ENCODE data around the gene WBP1. TPM values are rescaled to one million over a fixed set of nuclear protein-coding genes. Genes with fewer than 3 reads are reported as not detected.

Gene WBP1
- total RNA-seq (2021; ENCODE audit: unreplicated experiment) (67.6 TPM), Bru-seq, nascent RNA (percentile 86 among the genes with signal in this experiment), BruChase-seq, experiment 1, labeled RNA remaining after a 2-hour chase (percentile 84 among the genes with signal in this experiment), BruChase-seq, experiment 2, labeled RNA remaining after a 6-hour chase (percentile 93 among the genes with signal in this experiment)
- polyA plus RNA-seq (2012; ENCODE audit: insufficient read length): 149 TPM
- long read RNA-seq, transcript WBP1-201 (4 exons, 1,294 nt): major isoform, 17 of 37 reads
- long read RNA-seq, partial matches to known transcripts: 1 of 37 reads
- long read RNA-seq, other reads (novel, unspliced or antisense): 18 of 37 reads

DNA sequence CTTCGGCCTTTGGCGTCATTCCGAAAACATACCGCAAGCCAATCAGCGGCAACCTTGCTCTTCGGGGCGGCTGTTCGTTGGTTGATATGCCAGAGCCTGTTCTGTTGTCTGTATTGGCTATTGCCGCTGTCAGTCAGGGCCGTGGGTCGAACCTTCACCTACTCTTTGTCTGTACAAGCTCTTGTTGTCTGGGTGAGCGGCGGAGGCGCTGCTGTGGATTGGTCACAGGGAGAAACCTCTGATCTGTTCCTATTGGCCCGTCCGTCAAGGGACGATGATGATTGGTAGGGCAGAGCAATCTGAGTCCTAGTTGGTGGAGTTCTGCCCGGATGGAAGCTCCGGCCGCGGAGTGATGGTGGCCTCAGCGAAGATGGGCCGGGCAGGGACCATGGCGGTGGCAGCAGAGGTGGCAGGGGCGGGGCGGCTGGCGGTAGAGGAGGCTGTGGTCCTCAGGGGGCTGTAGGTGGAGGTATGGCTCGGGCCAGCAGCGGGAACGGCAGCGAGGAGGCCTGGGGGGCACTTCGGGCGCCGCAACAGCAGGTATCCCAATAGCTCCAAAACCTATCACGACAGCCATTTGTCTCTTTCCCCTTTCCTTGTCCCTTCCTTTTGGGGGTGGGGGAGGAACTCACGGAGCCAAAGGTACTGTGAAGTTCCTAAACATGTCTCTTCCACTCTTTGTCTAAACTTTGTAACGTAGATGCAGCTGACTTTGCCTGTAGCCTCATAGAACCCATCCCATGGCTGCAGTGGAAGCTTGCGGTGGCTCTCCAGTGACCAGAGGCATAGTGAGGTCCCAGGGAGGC is at the start of gene WBP1:
TSS of gene WBP1 (plus strand) at position 307 of the 806 bp plus-strand sequence. CDS start at position 472, 165 bp downstream.
- DNase-seq (ENCODE audit: low read depth, low spot score) (peak; percentile 100), ATAC-seq (peak; percentile 90)
- no peaks in the 10 kb centered on the region for H3K27me3 ChIP-seq (ENCODE audit: control insufficient read depth, insufficient read depth, low read length)
- H3K4me1 ChIP-seq (ENCODE audit: control insufficient read depth, insufficient read depth, low read length): peaks cover 20% of the 10 kb centered on the region
- H3K9me3 ChIP-seq (ENCODE audit: control insufficient read depth, insufficient read depth, low read depth, low read length): no peaks in the 10 kb centered on the region
- in situ Hi-C loops (cut with HindIII; ENCODE audit: low pct_unique_long_range_greater_than_20kb, low sequenced_read_pairs) (no loop called here), intact Hi-C loops (cut with micrococcal nuclease; ENCODE audit: unreplicated experiment) (no loop called here)
- TF ChIP-seq, protein P1, sequence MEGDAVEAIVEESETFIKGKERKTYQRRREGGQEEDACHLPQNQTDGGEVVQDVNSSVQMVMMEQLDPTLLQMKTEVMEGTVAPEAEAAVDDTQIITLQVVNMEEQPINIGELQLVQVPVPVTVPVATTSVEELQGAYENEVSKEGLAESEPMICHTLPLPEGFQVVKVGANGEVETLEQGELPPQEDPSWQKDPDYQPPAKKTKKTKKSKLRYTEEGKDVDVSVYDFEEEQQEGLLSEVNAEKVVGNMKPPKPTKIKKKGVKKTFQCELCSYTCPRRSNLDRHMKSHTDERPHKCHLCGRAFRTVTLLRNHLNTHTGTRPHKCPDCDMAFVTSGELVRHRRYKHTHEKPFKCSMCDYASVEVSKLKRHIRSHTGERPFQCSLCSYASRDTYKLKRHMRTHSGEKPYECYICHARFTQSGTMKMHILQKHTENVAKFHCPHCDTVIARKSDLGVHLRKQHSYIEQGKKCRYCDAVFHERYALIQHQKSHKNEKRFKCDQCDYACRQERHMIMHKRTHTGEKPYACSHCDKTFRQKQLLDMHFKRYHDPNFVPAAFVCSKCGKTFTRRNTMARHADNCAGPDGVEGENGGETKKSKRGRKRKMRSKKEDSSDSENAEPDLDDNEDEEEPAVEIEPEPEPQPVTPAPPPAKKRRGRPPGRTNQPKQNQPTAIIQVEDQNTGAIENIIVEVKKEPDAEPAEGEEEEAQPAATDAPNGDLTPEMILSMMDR (IDR thresholded peaks at IDR 0.05): no peak
- TF ChIP-seq SIN3A (IDR thresholded peaks at IDR 0.05; ENCODE audit: borderline replicate concordance, insufficient read depth, low read depth, low read length) (no peak), POLR2AphosphoS5 (IDR thresholded peaks at IDR 0.05; ENCODE audit: low read depth, low read length) (peak; percentile 9), TCF7L2 (IDR thresholded peaks at IDR 0.05; ENCODE audit: low read depth, low read length) (no peak)
- TF ChIP-seq, protein P2, sequence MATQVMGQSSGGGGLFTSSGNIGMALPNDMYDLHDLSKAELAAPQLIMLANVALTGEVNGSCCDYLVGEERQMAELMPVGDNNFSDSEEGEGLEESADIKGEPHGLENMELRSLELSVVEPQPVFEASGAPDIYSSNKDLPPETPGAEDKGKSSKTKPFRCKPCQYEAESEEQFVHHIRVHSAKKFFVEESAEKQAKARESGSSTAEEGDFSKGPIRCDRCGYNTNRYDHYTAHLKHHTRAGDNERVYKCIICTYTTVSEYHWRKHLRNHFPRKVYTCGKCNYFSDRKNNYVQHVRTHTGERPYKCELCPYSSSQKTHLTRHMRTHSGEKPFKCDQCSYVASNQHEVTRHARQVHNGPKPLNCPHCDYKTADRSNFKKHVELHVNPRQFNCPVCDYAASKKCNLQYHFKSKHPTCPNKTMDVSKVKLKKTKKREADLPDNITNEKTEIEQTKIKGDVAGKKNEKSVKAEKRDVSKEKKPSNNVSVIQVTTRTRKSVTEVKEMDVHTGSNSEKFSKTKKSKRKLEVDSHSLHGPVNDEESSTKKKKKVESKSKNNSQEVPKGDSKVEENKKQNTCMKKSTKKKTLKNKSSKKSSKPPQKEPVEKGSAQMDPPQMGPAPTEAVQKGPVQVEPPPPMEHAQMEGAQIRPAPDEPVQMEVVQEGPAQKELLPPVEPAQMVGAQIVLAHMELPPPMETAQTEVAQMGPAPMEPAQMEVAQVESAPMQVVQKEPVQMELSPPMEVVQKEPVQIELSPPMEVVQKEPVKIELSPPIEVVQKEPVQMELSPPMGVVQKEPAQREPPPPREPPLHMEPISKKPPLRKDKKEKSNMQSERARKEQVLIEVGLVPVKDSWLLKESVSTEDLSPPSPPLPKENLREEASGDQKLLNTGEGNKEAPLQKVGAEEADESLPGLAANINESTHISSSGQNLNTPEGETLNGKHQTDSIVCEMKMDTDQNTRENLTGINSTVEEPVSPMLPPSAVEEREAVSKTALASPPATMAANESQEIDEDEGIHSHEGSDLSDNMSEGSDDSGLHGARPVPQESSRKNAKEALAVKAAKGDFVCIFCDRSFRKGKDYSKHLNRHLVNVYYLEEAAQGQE (IDR thresholded peaks at IDR 0.05; ENCODE audit: insufficient read depth in 1 of 2, low read depth in 2 of 2, low read length in 1 of 2): no peak
- H3K4me3 ChIP-seq (ENCODE audit: low read depth in 2 of 2, low read length in 2 of 2): peak within 1 kb of the TSS; percentile 95 to 100
- TSS peak; percentile 88 for BruUV-seq (replicated peaks)
- peaks cover 6% of the 10 kb centered on the region; the same call in 1 of the 2 replicates for H3K36me3 ChIP-seq (ENCODE audit: control insufficient read depth, insufficient read depth, low read length)
- POLR2A ChIA-PET: interaction anchor here (0.5 to 1.2 kb wide), 5 partner anchors 13 to 43 kb away, joined by 3 to 9 read pairs (median 4); no protein-coding TSS in a partner anchor
- H3K27ac ChIP-seq (ENCODE audit: low read length): peak within 1 kb of the TSS; percentile 99
- CTCF ChIA-PET: interaction anchor here (0.7 kb wide), 1 partner anchor 67 kb away, joined by 3 read pairs; no protein-coding TSS in a partner anchor

DNA sequence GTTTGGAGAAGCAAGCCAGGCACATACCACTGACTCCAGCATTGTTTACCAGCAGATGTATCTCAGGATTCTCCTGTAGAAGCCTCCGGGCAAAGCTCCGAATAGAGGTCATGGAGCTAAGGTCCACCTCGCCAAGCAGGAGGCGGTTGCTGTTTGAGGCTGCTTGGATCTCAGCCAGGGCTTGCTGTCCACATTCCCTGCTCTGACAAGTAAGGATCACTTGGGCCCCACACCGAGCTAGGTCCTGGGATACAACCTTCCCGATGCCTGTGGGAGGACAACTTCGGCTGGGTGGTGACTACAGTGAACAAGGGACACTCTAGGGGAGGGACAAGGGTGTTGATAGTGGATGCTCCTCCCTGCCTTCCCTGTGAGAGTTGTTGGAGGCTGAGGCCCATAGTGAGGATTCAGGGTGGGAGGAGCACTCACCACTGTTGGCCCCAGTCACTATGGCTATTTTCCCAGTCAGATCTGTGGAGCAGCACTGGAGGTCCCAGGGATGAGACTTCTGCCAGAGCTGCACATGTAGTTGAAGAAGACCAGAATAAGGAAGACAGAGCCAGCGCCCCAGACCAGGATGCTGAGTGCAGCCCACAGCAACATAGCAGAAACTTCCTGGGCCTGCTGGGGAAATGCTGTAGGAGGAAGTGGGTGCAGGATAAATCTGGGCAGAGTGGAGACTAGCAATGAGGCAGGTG is 45.1 kb upstream of the WBP1 start:
- Histone ChIP-seq H3K27ac (ENCODE audit: low read length) (no peak overlapping the region), H3K27me3 (ENCODE audit: control insufficient read depth, insufficient read depth, low read length) (no peaks in the 10 kb centered on the region), H3K36me3 (ENCODE audit: control insufficient read depth, insufficient read depth, low read length) (no peaks in the 10 kb centered on the region), H3K9me3 (ENCODE audit: control insufficient read depth, insufficient read depth, low read depth, low read length) (no peaks in the 10 kb centered on the region), H3K4me1 (ENCODE audit: control insufficient read depth, insufficient read depth, low read length) (no peaks in the 10 kb centered on the region), H3K4me3 (ENCODE audit: low read depth in 2 of 2, low read length in 2 of 2) (no peak overlapping the region)
- ChIA-PET POLR2A (no interaction called here), CTCF (no interaction called here)
- TF ChIP-seq, protein P2 (IDR thresholded peaks at IDR 0.05; ENCODE audit: insufficient read depth in 1 of 2, low read depth in 2 of 2, low read length in 1 of 2): no peak
- TF ChIP-seq, protein P1 (IDR thresholded peaks at IDR 0.05): no peak
- TF ChIP-seq POLR2AphosphoS5 (IDR thresholded peaks at IDR 0.05; ENCODE audit: low read depth, low read length): no peak
- BruUV-seq (replicated peaks): no TSS peak
- no peak for DNase-seq (ENCODE audit: low read depth, low spot score)
- in situ Hi-C loops (cut with HindIII; ENCODE audit: low pct_unique_long_range_greater_than_20kb, low sequenced_read_pairs): no loop called here
- intact Hi-C loops (cut with micrococcal nuclease; ENCODE audit: unreplicated experiment): no loop called here
- no peak for ATAC-seq
